Stimulated activated CD8-positive, alpha-beta memory T cell treated with anti-CD3 and anti-CD28 coated beads, Interleukin-15, amount 100 ng/mL, for 24 hours (primary cell): ENCODE results near the gene CBFA2T2.
"Not testable (repeated sequence)": the region's sequence is repeated elsewhere in the genome, so short reads cannot be mapped to it uniquely, and the experiment has no call there.

Experiments
- DNase-seq: peaks from one replicate; pipeline ENCODE4 v3.0.0-alpha.2; 2020; ENCODE audit warnings: low read depth

Gene CBFA2T2

GRCh38 chr20:33549229-33549999 is 59.5 kb downstream of the CBFA2T2 start:
- DNase-seq, result no peak

GRCh38 chr20:33551778-33552177 is 61.9 kb downstream of the CBFA2T2 start:
- DNase-seq, result no peak

- no peak for DNase-seq
Measured at GRCh38 chr20:33552519-33552918, 62.6 kb downstream of the CBFA2T2 start.

- no peak for DNase-seq
Measured at GRCh38 chr20:33553516-33553915, 63.6 kb downstream of the CBFA2T2 start.

GRCh38 chr20:33554914-33555420 is 65.1 kb downstream of the CBFA2T2 start:
- no peak for DNase-seq

GRCh38 chr20:33555755-33556154 is 65.9 kb downstream of the CBFA2T2 start:
- no peak for DNase-seq

- DNase-seq, result no peak
Measured at GRCh38 chr20:33556246-33556645, 66.3 kb downstream of the CBFA2T2 start.

- no peak for DNase-seq
Measured at GRCh38 chr20:33558348-33559144, 68.7 kb downstream of the CBFA2T2 start.

- no peak for DNase-seq
Measured at GRCh38 chr20:33559212-33559611, 69.3 kb downstream of the CBFA2T2 start.

- no peak for DNase-seq
Measured at GRCh38 chr20:33560026-33560425, 70.1 kb downstream of the CBFA2T2 start.

GRCh38 chr20:33561053-33561452 is 71.2 kb downstream of the CBFA2T2 start:
- DNase-seq, result not testable (repeated sequence)

GRCh38 chr20:33561692-33562601 is 72.1 kb downstream of the CBFA2T2 start:
- no peak for DNase-seq

GRCh38 chr20:33563788-33564187 is 73.9 kb downstream of the CBFA2T2 start:
- DNase-seq, result no peak

GRCh38 chr20:33566781-33567603 is 77.1 kb downstream of the CBFA2T2 start:
- no peak for DNase-seq

GRCh38 chr20:33567949-33568348 is 78.1 kb downstream of the CBFA2T2 start:
- DNase-seq, result no peak

GRCh38 chr20:33568378-33568777 is 78.5 kb downstream of the CBFA2T2 start:
- no peak for DNase-seq

- DNase-seq, result no peak
Measured at GRCh38 chr20:33568868-33569801, 79.2 kb downstream of the CBFA2T2 start.

GRCh38 chr20:33569802-33570391 is 80.0 kb downstream of the CBFA2T2 start:
- no peak for DNase-seq

- DNase-seq, result no peak
Measured at GRCh38 chr20:33570743-33571142, 80.8 kb downstream of the CBFA2T2 start.

GRCh38 chr20:33573268-33573667 is 83.4 kb downstream of the CBFA2T2 start:
- DNase-seq, result not testable (repeated sequence)
